ENCODE measurements around the gene PDE10A. TPM values are rescaled to one million over a fixed set of nuclear protein-coding genes. Genes with fewer than 3 reads are reported as not detected.

PDE10A gene
- total RNA-seq, 1 donor from 2014 or later, result 2.7 TPM

- DNase-seq (no peak), ATAC-seq (no peak)
- no peak overlapping the region for H3K4me3 ChIP-seq
- TF ChIP-seq CTCF (IDR thresholded peaks at IDR 0.05), result no peak
- H3K36me3 ChIP-seq, result no peaks in the 10 kb centered on the region
- intact Hi-C loops (cut with DNase I), result no loop called here
- no peaks in the 10 kb centered on the region for H3K9me3 ChIP-seq
- H3K4me1 ChIP-seq, result no peaks in the 10 kb centered on the region
- H3K27me3 ChIP-seq (ENCODE audit: low read depth), result no peaks in the 10 kb centered on the region
- no peak overlapping the region for H3K27ac ChIP-seq
Measured at GRCh38 chr6:165543781-165544180, 119.3 kb downstream of the PDE10A start.

- Histone ChIP-seq H3K27ac (no peak overlapping the region), H3K4me3 (no peak overlapping the region), H3K36me3 (no peaks in the 10 kb centered on the region), H3K27me3 (ENCODE audit: low read depth) (no peaks in the 10 kb centered on the region), H3K4me1 (no peaks in the 10 kb centered on the region), H3K9me3 (no peaks in the 10 kb centered on the region)
- DNase-seq, result no peak
- intact Hi-C loops (cut with DNase I), result no loop called here
- ATAC-seq, result no peak
- TF ChIP-seq CTCF (IDR thresholded peaks at IDR 0.05), result no peak
Measured at GRCh38 chr6:165536911-165537310, 126.1 kb downstream of the PDE10A start.

DNA sequence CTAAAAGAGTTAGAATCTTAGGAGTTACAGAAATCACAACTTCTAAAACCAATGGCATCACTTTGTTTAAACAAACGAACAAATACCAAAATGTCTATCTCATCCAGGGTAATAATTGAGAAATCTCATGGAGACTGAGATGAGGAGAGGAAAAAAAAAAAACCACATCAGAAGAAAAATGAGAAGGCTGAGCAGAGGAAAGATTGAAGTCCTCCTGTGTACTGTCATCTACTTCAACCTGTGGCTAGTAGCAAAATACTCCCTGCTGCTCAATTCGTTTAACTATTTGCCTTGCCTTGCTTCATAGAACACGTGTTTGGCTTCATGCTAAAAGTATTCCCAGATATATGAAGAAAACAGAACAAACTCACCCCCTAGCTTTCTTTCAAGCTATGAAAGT, 143.7 kb downstream of the PDE10A start:
- H3K27ac ChIP-seq, result no peak overlapping the region
- no peaks in the 10 kb centered on the region for H3K36me3 ChIP-seq
- no peak for TF ChIP-seq CTCF (IDR thresholded peaks at IDR 0.05)
- DNase-seq, result no peak
- no peaks in the 10 kb centered on the region for H3K9me3 ChIP-seq
- intact Hi-C loops (cut with DNase I), result no loop called here
- no peaks in the 10 kb centered on the region for H3K4me1 ChIP-seq
- no peak for ATAC-seq
- no peaks in the 10 kb centered on the region for H3K27me3 ChIP-seq (ENCODE audit: low read depth)
- H3K4me3 ChIP-seq, result no peak overlapping the region

- Histone ChIP-seq H3K27me3 (ENCODE audit: low read depth) (no peaks in the 10 kb centered on the region), H3K4me3 (no peak overlapping the region)
Measured at GRCh38 chr6:165515963-165516624, 146.9 kb downstream of the PDE10A start.

DNA sequence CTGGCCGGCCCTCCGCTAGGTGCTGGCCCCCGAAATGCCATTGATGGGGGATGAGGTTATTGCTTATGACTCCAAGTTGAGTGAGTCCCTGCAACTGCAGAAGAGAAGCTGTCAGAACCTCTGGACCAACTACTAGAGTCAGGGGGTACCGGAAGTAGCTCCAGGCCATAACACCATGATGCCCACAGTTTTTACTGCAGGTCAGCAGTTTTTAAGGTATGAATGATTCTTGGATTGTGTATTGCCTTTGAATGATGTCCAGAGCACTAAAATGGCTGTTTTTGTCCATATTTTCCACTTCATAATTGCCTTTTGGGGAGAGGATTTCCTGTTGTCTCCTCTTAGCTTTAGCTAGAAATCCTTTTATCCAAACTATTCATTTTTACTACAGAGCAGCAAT, 148.4 kb downstream of the PDE10A start:
- no peak for TF ChIP-seq CTCF (IDR thresholded peaks at IDR 0.05)
- Histone ChIP-seq H3K4me1 (no peaks in the 10 kb centered on the region), H3K27me3 (ENCODE audit: low read depth) (no peaks in the 10 kb centered on the region), H3K9me3 (no peaks in the 10 kb centered on the region), H3K36me3 (no peaks in the 10 kb centered on the region), H3K27ac (no peak overlapping the region), H3K4me3 (no peak overlapping the region)
- intact Hi-C loops (cut with DNase I), result no loop called here
- DNase-seq, result no peak
- no peak for ATAC-seq

More at GRCh38 chr6:165515963-165516624, 146.9 kb downstream of the PDE10A start:
- DNase-seq (no peak), ATAC-seq (no peak)
- Histone ChIP-seq H3K9me3 (no peaks in the 10 kb centered on the region), H3K4me1 (no peaks in the 10 kb centered on the region), H3K36me3 (no peaks in the 10 kb centered on the region), H3K27ac (no peak overlapping the region)
- no peak for TF ChIP-seq CTCF (IDR thresholded peaks at IDR 0.05)
- intact Hi-C loops (cut with DNase I), result no loop called here

All from lower lobe of right lung (tissue), 2 donors.